GM19455 (cell line): ENCODE results near the gene ACP6.
"Not testable (repeated sequence)": the region's sequence is repeated elsewhere in the genome, so short reads cannot be mapped to it uniquely, and the experiment has no call there.

Experiments used
- ATAC-seq: cut with Tn5 transposase; IDR thresholded peaks from one replicate; pipeline ENCODE4 v1.9.1; 2021; ENCODE audit not compliant: unreplicated experiment

Gene ACP6

DNA sequence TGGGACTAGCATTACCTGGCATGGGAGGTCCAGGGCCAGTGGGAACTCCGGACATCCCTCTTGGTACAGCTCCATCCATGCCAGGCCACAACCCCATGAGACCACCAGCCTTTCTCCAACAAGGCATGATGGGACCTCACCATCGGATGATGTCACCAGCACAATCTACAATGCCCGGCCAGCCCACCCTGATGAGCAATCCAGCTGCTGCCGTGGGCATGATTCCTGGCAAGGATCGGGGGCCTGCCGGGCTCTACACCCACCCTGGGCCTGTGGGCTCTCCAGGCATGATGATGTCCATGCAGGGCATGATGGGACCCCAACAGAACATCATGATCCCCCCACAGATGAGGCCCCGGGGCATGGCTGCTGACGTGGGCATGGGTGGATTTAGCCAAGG, 45.8 kb downstream of the ACP6 start:
- ATAC-seq, result no peak

DNA sequence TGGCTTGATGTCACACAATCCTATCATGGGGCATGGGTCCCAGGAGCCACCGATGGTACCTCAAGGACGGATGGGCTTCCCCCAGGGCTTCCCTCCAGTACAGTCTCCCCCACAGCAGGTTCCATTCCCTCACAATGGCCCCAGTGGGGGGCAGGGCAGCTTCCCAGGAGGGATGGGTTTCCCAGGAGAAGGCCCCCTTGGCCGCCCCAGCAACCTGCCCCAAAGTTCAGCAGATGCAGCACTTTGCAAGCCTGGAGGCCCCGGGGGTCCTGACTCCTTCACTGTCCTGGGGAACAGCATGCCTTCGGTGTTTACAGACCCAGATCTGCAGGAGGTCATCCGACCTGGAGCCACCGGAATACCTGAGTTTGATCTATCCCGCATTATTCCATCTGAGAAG, 46.3 kb downstream of the ACP6 start:
- no peak for ATAC-seq

DNA sequence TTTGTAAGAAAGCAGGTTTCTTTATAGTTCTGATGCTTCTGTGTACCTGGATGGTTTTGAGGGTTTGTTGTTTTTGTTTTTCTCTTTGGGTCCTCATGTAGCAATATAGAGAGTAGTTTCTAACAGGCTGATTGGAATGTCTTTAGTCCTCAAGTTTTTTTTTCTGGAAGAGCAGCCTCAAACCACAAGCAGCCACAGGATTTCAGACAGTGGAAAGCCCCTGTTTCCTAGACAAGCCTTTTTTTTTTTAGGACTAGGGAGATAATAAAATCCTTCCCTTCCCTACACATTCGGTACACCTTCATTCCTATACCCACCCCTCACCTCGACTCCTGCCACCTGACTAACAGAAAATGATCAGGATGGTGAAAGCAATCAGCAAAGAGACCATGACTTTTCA, 47.6 kb downstream of the ACP6 start:
- no peak for ATAC-seq

DNA sequence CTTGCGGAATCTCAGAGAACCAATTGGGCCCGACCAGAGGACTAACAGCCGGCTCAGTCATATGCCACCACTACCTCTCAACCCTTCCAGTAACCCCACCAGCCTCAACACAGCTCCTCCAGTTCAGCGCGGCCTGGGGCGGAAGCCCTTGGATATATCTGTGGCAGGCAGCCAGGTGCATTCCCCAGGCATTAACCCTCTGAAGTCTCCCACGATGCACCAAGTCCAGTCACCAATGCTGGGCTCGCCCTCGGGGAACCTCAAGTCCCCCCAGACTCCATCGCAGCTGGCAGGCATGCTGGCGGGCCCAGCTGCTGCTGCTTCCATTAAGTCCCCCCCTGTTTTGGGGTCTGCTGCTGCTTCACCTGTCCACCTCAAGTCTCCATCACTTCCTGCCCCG, 49.8 kb downstream of the ACP6 start:
- ATAC-seq, result no peak

DNA sequence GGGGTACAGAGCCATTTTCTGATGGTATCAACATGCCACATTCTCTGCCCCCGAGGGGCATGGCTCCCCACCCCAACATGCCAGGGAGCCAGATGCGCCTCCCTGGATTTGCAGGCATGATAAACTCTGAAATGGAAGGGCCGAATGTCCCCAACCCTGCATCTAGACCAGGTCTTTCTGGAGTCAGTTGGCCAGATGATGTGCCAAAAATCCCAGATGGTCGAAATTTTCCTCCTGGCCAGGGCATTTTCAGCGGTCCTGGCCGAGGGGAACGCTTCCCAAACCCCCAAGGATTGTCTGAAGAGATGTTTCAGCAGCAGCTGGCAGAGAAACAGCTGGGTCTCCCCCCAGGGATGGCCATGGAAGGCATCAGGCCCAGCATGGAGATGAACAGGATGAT, 50.6 kb downstream of the ACP6 start:
- no peak for ATAC-seq

DNA sequence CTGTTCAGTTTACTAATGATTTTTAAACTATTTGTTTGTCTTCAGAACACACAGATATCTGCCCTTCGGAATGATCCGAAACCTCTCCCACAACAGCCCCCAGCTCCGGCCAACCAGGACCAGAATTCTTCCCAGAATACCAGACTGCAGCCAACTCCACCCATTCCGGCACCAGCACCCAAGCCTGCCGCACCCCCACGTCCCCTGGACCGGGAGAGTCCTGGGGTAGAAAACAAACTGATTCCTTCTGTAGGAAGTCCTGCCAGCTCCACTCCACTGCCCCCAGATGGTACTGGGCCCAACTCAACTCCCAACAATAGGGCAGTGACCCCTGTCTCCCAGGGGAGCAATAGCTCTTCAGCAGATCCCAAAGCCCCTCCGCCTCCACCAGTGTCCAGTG, 51.6 kb downstream of the ACP6 start:
- no peak for ATAC-seq

DNA sequence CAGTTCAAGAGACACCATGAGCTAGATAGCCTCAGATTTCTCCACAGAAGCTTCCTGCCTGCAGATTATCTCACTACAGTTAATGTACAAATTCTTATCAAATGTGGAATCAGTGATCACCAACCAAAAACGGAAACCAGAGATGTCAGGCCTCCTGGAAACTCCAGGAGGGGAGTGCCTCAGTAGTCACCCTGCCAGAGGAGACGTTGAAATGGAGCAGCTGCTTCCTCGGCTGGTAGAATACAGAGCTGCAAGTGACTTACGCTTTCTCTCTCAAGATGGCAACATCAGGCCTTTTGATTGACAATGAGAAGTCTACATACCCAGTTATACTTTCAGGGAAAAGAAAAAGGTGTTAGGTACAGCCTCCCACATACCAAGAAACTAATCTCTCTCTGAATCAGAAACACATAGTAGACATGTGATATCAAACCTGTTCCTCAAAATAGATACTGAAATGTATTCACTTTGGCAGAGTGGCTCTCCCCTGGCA, 52.2 kb downstream of the ACP6 start:
- no peak for ATAC-seq

- ATAC-seq, result not testable (repeated sequence)
Measured at GRCh38 chr1:147614966-147615365, 55.4 kb downstream of the ACP6 start.

GRCh38 chr1:147613506-147613905, 56.8 kb downstream of the ACP6 start:
- ATAC-seq, result no peak

DNA sequence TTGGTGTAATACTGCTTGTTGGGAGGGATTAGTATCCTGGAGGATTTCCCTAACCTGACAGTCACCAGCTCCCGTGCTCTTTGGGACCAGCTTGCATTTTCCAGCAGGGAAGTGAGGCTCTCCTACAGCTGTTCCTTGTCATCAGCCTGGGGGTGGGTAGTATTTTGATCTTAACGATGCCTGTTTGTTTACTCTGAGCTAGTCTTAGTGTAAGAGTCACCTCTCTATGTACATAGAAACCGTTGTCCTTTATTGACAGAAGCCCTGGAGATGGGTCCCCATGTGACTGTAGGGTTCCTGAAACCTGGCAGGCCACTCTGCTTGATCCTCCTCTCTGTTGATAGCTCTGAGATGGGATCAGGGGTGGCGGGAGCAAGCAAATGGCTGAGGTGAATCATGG, 58.0 kb downstream of the ACP6 start:
- ATAC-seq, result no peak

- ATAC-seq, result no peak
Measured at GRCh38 chr1:147611586-147611985, 58.7 kb downstream of the ACP6 start.

- ATAC-seq, result peak; percentile 93
Measured at GRCh38 chr1:147611021-147611426, 59.3 kb downstream of the ACP6 start.

- ATAC-seq, result no peak
Measured at GRCh38 chr1:147609358-147609757, 61.0 kb downstream of the ACP6 start.

GRCh38 chr1:147608596-147608995, 61.7 kb downstream of the ACP6 start:
- ATAC-seq, result no peak

- ATAC-seq, result no peak
Measured at GRCh38 chr1:147605591-147605990, 64.7 kb downstream of the ACP6 start.

- no peak for ATAC-seq
Measured at GRCh38 chr1:147603986-147604385, 66.3 kb downstream of the ACP6 start.

DNA sequence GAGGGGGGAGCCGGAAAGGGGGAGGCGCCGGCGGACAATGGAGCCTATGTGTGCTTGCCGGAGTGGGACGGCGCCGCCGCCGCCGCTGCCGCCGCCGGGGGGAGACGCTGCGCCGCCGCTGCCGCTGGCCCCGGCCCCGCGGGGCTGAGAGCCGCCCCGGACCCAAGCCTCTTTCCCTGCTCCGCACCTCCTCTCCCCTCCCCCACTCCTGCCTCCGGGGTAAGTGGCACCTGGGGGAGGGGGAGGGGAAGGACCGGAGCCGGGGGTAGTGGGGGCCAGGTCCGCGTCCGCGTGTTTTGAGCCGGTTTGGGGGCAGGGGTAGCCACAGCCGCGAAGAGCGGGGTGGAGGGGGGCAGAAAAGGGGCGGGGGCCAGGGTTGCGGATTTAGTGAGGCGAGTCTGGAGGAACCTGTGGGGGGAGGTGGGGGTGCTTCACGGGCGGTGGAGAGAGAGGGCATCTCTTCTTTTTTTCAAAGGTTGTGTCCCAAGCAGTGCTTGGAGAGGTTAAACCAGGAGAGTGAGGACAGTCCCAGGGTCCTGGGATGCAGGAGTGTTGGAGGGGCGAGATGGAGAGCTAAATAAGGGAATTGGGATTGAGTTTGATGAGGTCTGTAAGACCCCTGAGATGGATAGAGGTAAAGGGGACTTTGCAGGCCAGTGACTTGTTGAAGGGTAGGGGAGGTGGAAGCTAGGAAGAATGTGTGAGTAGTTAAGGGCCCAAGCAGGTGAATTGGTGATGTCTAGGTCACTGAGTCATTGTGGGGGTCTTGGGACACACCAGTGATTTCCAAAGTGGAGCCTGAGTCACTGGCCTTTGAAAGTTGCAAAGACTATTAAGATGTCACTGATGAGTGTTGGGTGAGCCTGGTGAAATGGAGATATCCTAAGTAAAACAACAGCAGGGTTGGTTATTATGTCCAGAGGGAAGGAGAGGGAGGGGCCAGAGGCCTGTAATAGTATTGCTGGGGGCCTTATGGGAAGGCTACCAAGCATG, 69.9 kb downstream of the ACP6 start:
- ATAC-seq, result no peak

- ATAC-seq, result peak; percentile 71
Measured at GRCh38 chr1:147599362-147600118, 70.8 kb downstream of the ACP6 start.

DNA sequence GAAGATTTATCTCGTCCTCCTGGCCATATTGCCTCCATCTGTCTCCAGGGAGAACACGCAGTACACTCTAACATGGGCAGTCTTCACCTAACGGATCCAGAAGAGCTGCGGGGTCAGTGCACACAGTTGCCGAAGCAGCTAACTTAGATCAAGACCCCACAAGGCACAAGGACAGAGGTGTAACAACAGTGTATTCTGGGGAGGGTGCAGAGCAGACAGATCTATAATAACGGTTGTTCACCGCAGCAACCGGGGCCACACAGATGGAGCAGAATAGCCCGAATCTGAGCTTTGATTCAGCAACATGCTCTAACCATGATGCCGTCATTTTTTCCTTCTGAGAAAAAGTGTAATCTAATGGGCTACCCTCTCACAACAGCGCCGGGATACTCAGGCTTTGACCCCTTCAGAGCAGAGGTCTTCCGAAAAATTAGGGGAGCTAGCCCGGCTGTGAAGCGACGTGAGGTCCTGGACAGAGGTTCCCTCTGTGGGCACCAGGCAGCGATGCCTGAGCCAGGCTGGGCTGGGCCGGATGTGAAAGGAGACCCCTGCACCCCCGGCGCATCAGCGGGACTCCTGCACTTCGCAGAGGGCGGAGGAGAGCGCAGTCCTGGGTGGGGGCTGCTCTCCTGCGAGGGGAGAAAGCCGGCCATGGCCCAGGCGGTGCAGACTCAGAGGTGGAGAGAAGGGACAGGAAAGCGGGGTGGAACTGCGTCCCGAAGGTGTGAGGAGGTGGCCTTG, 71.5 kb downstream of the ACP6 start:
- peak; percentile 14 for ATAC-seq

DNA sequence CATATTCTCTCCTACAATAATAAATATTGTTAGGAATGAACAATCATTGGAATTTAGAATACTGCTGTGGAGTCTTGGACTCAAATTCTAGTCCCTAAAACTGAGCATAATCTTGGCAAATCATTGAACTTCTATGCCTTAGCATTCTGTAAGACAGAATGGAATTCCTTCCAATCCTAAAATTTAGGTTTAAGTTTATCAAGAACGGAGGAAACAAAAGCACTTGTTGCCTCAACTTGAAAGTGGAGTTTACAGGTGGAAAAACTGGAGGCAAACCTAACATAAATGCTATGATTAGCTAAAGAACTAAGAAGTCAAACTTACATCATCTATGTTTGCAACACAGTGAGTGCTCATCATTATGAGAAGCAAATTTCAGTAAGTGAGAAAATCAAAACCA, 73.3 kb downstream of the ACP6 start:
- ATAC-seq, result no peak
